ENCODE results near the gene SLC48A1. TPM values are rescaled to one million over a fixed set of nuclear protein-coding genes. Genes with fewer than 3 reads are reported as not detected.

The SLC48A1 gene
- total and polyA plus RNA-seq, 2 donors (not counting 3 experiments of a cell fraction or from before 2014, with no cell fraction given) = 17.3 to 20.3 TPM

- Histone ChIP-seq H4K20me1 (replicated peaks; ENCODE audit: control insufficient read depth, extremely low read depth, insufficient read depth, low read length) (no peaks in the 10 kb centered on the region), H3K4me2 (ENCODE audit: insufficient read depth, low read length) (no peak overlapping the region), H3K9ac (replicated peaks; ENCODE audit: extremely low read depth, insufficient read depth, low read length) (no peak overlapping the region), H3K79me2 (ENCODE audit: control insufficient read depth, insufficient read depth, low read length) (no peaks in the 10 kb centered on the region), H3K27ac (ENCODE audit: insufficient read depth, low read depth, low read length) (no peak overlapping the region), H3K4me3 (replicated peaks in 1 of 3; ENCODE audit: insufficient read depth in 1 of 3, low read depth in 1 of 3, low read length in 3 of 3) (no peak overlapping the region), H3K9me1 (replicated peaks; ENCODE audit: control insufficient read depth, extremely low read depth, insufficient read depth, low read length) (no peaks in the 10 kb centered on the region), H3K9me3 (replicated peaks; ENCODE audit: control insufficient read depth, insufficient read depth, low read length) (no peaks in the 10 kb centered on the region), H3K4me1 (ENCODE audit: control insufficient read depth, extremely low read depth, insufficient read depth, low read length) (peaks cover 27% of the 10 kb centered on the region), H3K27me3 (ENCODE audit: control insufficient read depth in 2 of 2, insufficient read depth in 2 of 2, low read length in 2 of 2) (no peaks in the 10 kb centered on the region), H3K36me3 (ENCODE audit: control insufficient read depth in 2 of 2, extremely low read depth in 1 of 2, insufficient read depth in 2 of 2, low read length in 2 of 2) (no peaks in the 10 kb centered on the region), H2AFZ (ENCODE audit: low read depth, low read length) (peak overlapping the region; percentile 6)
- FAIRE-seq = no peak
- no peak for DNase-seq (ENCODE audit: low read depth, low spot score)
- TF ChIP-seq POLR2A (IDR thresholded peaks at IDR 0.05; ENCODE audit: low read depth, low read length) (no peak), FOS (IDR thresholded peaks at IDR 0.05; ENCODE audit: borderline replicate concordance, insufficient read depth, low read length) (no peak), POLR2AphosphoS5 (IDR thresholded peaks at IDR 0.05; ENCODE audit: insufficient read depth, low read depth, low read length) (no peak), EZH2 (IDR thresholded peaks at IDR 0.05; ENCODE audit: borderline replicate concordance, low read depth, low read length, severe bottlenecking) (no peak), JUN (IDR thresholded peaks at IDR 0.05; ENCODE audit: borderline replicate concordance, insufficient read depth, insufficient read length, low read depth) (no peak), GATA2 (IDR thresholded peaks at IDR 0.05; ENCODE audit: insufficient read depth, insufficient read length, low read depth, low read length) (no peak), MYC (IDR thresholded peaks at IDR 0.05; ENCODE audit: low read depth, low read length) (no peak)
- TF ChIP-seq, protein P1, sequence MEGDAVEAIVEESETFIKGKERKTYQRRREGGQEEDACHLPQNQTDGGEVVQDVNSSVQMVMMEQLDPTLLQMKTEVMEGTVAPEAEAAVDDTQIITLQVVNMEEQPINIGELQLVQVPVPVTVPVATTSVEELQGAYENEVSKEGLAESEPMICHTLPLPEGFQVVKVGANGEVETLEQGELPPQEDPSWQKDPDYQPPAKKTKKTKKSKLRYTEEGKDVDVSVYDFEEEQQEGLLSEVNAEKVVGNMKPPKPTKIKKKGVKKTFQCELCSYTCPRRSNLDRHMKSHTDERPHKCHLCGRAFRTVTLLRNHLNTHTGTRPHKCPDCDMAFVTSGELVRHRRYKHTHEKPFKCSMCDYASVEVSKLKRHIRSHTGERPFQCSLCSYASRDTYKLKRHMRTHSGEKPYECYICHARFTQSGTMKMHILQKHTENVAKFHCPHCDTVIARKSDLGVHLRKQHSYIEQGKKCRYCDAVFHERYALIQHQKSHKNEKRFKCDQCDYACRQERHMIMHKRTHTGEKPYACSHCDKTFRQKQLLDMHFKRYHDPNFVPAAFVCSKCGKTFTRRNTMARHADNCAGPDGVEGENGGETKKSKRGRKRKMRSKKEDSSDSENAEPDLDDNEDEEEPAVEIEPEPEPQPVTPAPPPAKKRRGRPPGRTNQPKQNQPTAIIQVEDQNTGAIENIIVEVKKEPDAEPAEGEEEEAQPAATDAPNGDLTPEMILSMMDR (IDR thresholded peaks at IDR 0.05; ENCODE audit: extremely low read depth in 1 of 2, insufficient read depth in 1 of 2, low read depth in 1 of 2, low read length in 2 of 2) = no peak
- TF ChIP-seq, protein P2, sequence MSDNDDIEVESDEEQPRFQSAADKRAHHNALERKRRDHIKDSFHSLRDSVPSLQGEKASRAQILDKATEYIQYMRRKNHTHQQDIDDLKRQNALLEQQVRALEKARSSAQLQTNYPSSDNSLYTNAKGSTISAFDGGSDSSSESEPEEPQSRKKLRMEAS (IDR thresholded peaks at IDR 0.05; ENCODE audit: insufficient read depth, insufficient read length) = no peak
- dilution Hi-C loops (cut with MboI; ENCODE audit: extremely low pct_ligation_motif_present, low sequenced_read_pairs) = no loop called here
- no TSS peak for BruUV-seq (replicated peaks)
- intact Hi-C loops (cut with micrococcal nuclease) = no loop called here
- ChIA-PET CTCF (interaction anchor here (2.3 kb wide), 1 partner anchor 13 kb away, joined by 8 read pairs; no protein-coding TSS in a partner anchor), POLR2A (no interaction called here)
These were observed 52.2 kb downstream of the SLC48A1 start for GRCh38 chr12:47825173-47825639.

Data from endothelial cell of umbilical vein (primary cell).